HEK293 (cell line): Measurements from ENCODE around the gene DENND5A.

Experiments
- ATF2 ChIP-seq: fragments of 450-650 bp; formaldehyde crosslinking; IDR thresholded peaks from 2 replicates; pipeline ENCODE4 v1.5.1; 2016; ENCODE audit warnings: missing biosample characterization, missing genetic modification characterization, low read depth
- CTCF ChIP-seq: fragments of 450-650 bp; formaldehyde crosslinking; IDR thresholded peaks from 2 replicates; pipeline ENCODE4 v1.5.1; 2016; ENCODE audit warnings: missing biosample characterization, missing genetic modification characterization
- REST ChIP-seq: fragments of 450-650 bp; formaldehyde crosslinking; IDR thresholded peaks from 2 replicates; pipeline ENCODE4 v1.5.1; 2016; ENCODE audit warnings: missing biosample characterization, missing genetic modification characterization
- YY1 ChIP-seq: fragments of 450-650 bp; formaldehyde crosslinking; IDR thresholded peaks from 2 replicates; pipeline ENCODE4 v1.5.1; 2018; ENCODE audit warnings: missing biosample characterization, missing genetic modification characterization
- ZNF670 ChIP-seq: fragments of 450-650 bp; formaldehyde crosslinking; IDR thresholded peaks from 2 replicates; pipeline ENCODE4 v1.5.1; 2016; ENCODE audit warnings: missing biosample characterization, missing genetic modification characterization, low read depth

- TF ChIP-seq REST (tag by site-specific recombination) (no peak), YY1 (no peak), CTCF (tag by site-specific recombination) (no peak), ZNF670 (tag by site-specific recombination) (no peak), ATF2 (tag by site-specific recombination) (no peak)
Observed at GRCh38 chr11:9142732-9143131, 122.4 kb downstream of the DENND5A start.
